Liver (tissue), 9 donors: ENCODE results near the gene KDM5C. TPM values are rescaled to one million over a fixed set of nuclear protein-coding genes. Genes with fewer than 3 reads are reported as not detected.

Experiments
- DNase-seq: peaks from one replicate; pipeline ENCODE4 v3.0.0-alpha.2; 2017; ENCODE audit warnings: low spot score
- H3K27ac ChIP-seq, 2 donors: one replicate each; pipeline ENCODE4 v1.7.0; 2013; ENCODE audit warnings: inconsistent platforms in 2 of 2, low read length in 2 of 2, control low read depth in 1 of 2, low read depth in 1 of 2, mild to moderate bottlenecking in 1 of 2
- H3K27me3 ChIP-seq, 4 donors: one replicate each; pipeline versions ENCODE4 v1.6.1 to v1.7.0; 2013; ENCODE audit warnings: low read length in 3 of 4, inconsistent platforms in 1 of 4, mild to moderate bottlenecking in 1 of 4, moderate library complexity in 1 of 4; ENCODE audit not compliant: control insufficient read depth in 4 of 4, insufficient read depth in 4 of 4
- H3K36me3 ChIP-seq, 4 donors: one replicate each; pipeline versions ENCODE4 v1.6.1 to v1.7.0; 2013; ENCODE audit warnings: low read length in 3 of 4, mild to moderate bottlenecking in 3 of 4, low read depth in 1 of 4, moderate library complexity in 1 of 4; ENCODE audit not compliant: control insufficient read depth in 4 of 4, insufficient read depth in 3 of 4
- H3K4me1 ChIP-seq, 4 donors: one replicate each; pipeline versions ENCODE4 v1.6.1 to v1.7.0; 2013; ENCODE audit warnings: low read length in 3 of 4, mild to moderate bottlenecking in 3 of 4, moderate library complexity in 1 of 4; ENCODE audit not compliant: control insufficient read depth in 4 of 4, insufficient read depth in 4 of 4
- H3K4me3 ChIP-seq, 3 donors: one replicate each; pipeline versions ENCODE4 v1.6.1 to v1.7.0; 2013; ENCODE audit warnings: low read length in 3 of 3, control low read depth in 1 of 3, low read depth in 1 of 3, mild to moderate bottlenecking in 1 of 3
- H3K9ac ChIP-seq, 2 donors: one replicate each; pipeline ENCODE4 v1.7.0; 2013; ENCODE audit warnings: low read length in 2 of 2, mild to moderate bottlenecking in 2 of 2, moderate library complexity in 2 of 2, control low read depth in 1 of 2, low read depth in 1 of 2
- H3K9me3 ChIP-seq, 4 donors: one replicate each; pipeline versions ENCODE4 v1.6.1 to v1.7.0; 2013; ENCODE audit warnings: low read length in 3 of 4; ENCODE audit not compliant: control insufficient read depth in 4 of 4
- ATF3 ChIP-seq: IDR thresholded peaks from 2 replicates; pipeline ENCODE4 v1.6.1; 2016; ENCODE audit warnings: antibody characterized with exemption
- CTCF ChIP-seq: fragments of 150-350 bp; IDR thresholded peaks from 2 replicates; pipeline ENCODE4 v1.5.1; 2017; ENCODE audit warnings: improper control_type of control experiment, low read depth, low read length; ENCODE audit not compliant: missing input control
- EGR1 ChIP-seq, 2 donors: IDR thresholded peaks; 2 replicates each; pipeline ENCODE4 v1.6.1; 2016 to 2018; ENCODE audit warnings: antibody characterized with exemption in 2 of 2, low read depth in 2 of 2
- FOXA1 ChIP-seq: IDR thresholded peaks from 2 replicates; pipeline ENCODE4 v1.6.1; 2016; ENCODE audit warnings: antibody characterized with exemption
- FOXA2 ChIP-seq: IDR thresholded peaks from 2 replicates; pipeline ENCODE4 v1.6.1; 2016; ENCODE audit warnings: antibody characterized with exemption
- HNF4G ChIP-seq: IDR thresholded peaks from 2 replicates; pipeline ENCODE4 v1.6.1; 2016; ENCODE audit warnings: antibody characterized with exemption
- JUND ChIP-seq, 2 donors: IDR thresholded peaks; 2 replicates each; pipeline ENCODE4 v1.6.1; 2016; ENCODE audit warnings: antibody characterized with exemption in 2 of 2
- NR2F2 ChIP-seq: IDR thresholded peaks from 2 replicates; pipeline ENCODE4 v1.6.1; 2016; ENCODE audit warnings: antibody characterized with exemption
- RAD21 ChIP-seq, 2 donors: IDR thresholded peaks; 2 replicates each; pipeline ENCODE4 v1.6.1; 2016; ENCODE audit warnings: antibody characterized with exemption in 2 of 2, mild to moderate bottlenecking in 2 of 2
- REST ChIP-seq: IDR thresholded peaks from 2 replicates; pipeline ENCODE4 v1.6.1; 2016; ENCODE audit warnings: antibody characterized with exemption, mild to moderate bottlenecking
- RXRA ChIP-seq, 2 donors: IDR thresholded peaks; 2 replicates each; pipeline ENCODE4 v1.6.1; 2017 to 2018; ENCODE audit warnings: antibody characterized with exemption in 2 of 2, mild to moderate bottlenecking in 1 of 2
- SP1 ChIP-seq: IDR thresholded peaks from 2 replicates; pipeline ENCODE4 v1.6.1; 2018; ENCODE audit warnings: antibody characterized with exemption, mild to moderate bottlenecking
- TAF1 ChIP-seq: conservative IDR thresholded peaks from 2 replicates; pipeline ENCODE4 v1.6.1; 2016; ENCODE audit warnings: antibody characterized with exemption, mild to moderate bottlenecking
- YY1 ChIP-seq: IDR thresholded peaks from 2 replicates; pipeline ENCODE4 v1.6.1; 2016; ENCODE audit warnings: antibody characterized with exemption, mild to moderate bottlenecking
- ZBTB33 ChIP-seq: IDR thresholded peaks from 2 replicates; pipeline ENCODE4 v1.6.1; 2016; ENCODE audit warnings: antibody characterized with exemption
- WGBS: extraction: QIAGEN DNeasy Blood & Tissue Kit; methylation state at CpG from one replicate; pipeline ENCODE4 v1.1.7; 2013; 5-methylcytosine and 5-hydroxymethylcytosine counted together
- polyA plus RNA-seq, 2 donors: library from polyadenylated mRNA; stranded (reverse) in 1 of 2; unstranded in 1 of 2; fragments of 200-250 nt in 1 of 2; fragments of >200 nt in 1 of 2; fragmentation: Nextera tagmentation in 1 of 2; extraction: Ambion mirVana in 1 of 2; gene quantifications; one replicate each; pipeline versions ENCODE4 v1.2.1 to v1.2.3, GENCODE V29; 2013 to 2015
- total RNA-seq, 2 donors: library from RNA; depleted of rRNA; stranded (reverse); fragments of >200 nt; gene quantifications; one replicate each; pipeline ENCODE4 v1.2.3, GENCODE V29; 2014
- donor health status: healthy.
- donor health status: healthy.
- donor health status: healthy.
- donor health status: healthy.
- donor health status: healthy.

KDM5C gene
- total and polyA plus RNA-seq, 4 donors: 14.7 to 74.7 (median 27.0) TPM

GRCh38 chrX:53251307-53251706 is 26.3 kb upstream of the KDM5C start:
- Histone ChIP-seq H3K27ac (no peak overlapping the region), H3K9ac (no peak overlapping the region), H3K4me3 (no peak overlapping the region), H3K4me1 (no peaks in the 10 kb centered on the region), H3K36me3 (peaks cover 0 to 4% (median under 1%) of the 10 kb centered on the region in 4 donors), H3K9me3 (peaks cover 0 to 1% (median 0%) of the 10 kb centered on the region in 4 donors), H3K27me3 (no peaks in the 10 kb centered on the region)
- 90% methylated on average over 2 of the region's 2 CpGs for WGBS
- no peak for DNase-seq
- no peak for TF ChIP-seq ATF3
- no peak for TF ChIP-seq ZBTB33
- TF ChIP-seq SP1: no peak
- TF ChIP-seq RXRA (IDR thresholded peaks at IDR 0.05): no peak
- TF ChIP-seq FOXA1: no peak
- TF ChIP-seq FOXA2: no peak
- no peak for TF ChIP-seq EGR1 (IDR thresholded peaks at IDR 0.05; ENCODE audit: low read depth in 2 of 2)
- TF ChIP-seq REST: no peak
- no peak for TF ChIP-seq NR2F2
- no peak for TF ChIP-seq RAD21 (IDR thresholded peaks at IDR 0.05)
- TF ChIP-seq HNF4G: no peak
- TF ChIP-seq TAF1: no peak

GRCh38 chrX:53250556-53250955 is 25.5 kb upstream of the KDM5C start:
- H3K4me3 ChIP-seq: no peak overlapping the region
- TF ChIP-seq TAF1 (no peak), REST (no peak), EGR1 (IDR thresholded peaks at IDR 0.05; ENCODE audit: low read depth in 2 of 2) (no peak), ZBTB33 (no peak), JUND (IDR thresholded peaks at IDR 0.05) (no peak), HNF4G (no peak), YY1 (no peak), CTCF (no peak)
- 96% methylated on average over 19 of the region's 19 CpGs for WGBS
- H3K9ac ChIP-seq: no peak overlapping the region
- DNase-seq: no peak
- no peaks in the 10 kb centered on the region for H3K4me1 ChIP-seq
- peaks cover 0 to 4% (median under 1%) of the 10 kb centered on the region in 4 donors for H3K36me3 ChIP-seq
- H3K27ac ChIP-seq: no peak overlapping the region
- peaks cover 0 to 1% (median 0%) of the 10 kb centered on the region in 4 donors for H3K9me3 ChIP-seq
- H3K27me3 ChIP-seq: no peaks in the 10 kb centered on the region
